Brain microvascular endothelial cell (primary cell): ENCODE data around the gene C3orf20.

Source experiments
- DNase-seq: peaks from one replicate; pipeline ENCODE4 v3.0.0-alpha.2; 2020
- H3K27ac ChIP-seq: fragments of 250-450 bp; sonication (Bioruptor Pico); 2 replicates; pipeline ENCODE4 v1.5.1; 2020; ENCODE audit warnings: mild to moderate bottlenecking, moderate library complexity
- H3K27me3 ChIP-seq: fragments of 250-450 bp; sonication (Bioruptor Pico); replicated peaks from 2 replicates; pipeline ENCODE4 v1.5.1; 2020; ENCODE audit warnings: mild to moderate bottlenecking
- H3K36me3 ChIP-seq: fragments of 250-450 bp; sonication (Bioruptor Pico); replicated peaks from 2 replicates; pipeline ENCODE4 v1.5.1; 2020; ENCODE audit warnings: mild to moderate bottlenecking
- H3K4me3 ChIP-seq: 2 replicates; pipeline ENCODE4 v1.5.1; 2011; ENCODE audit warnings: low read depth, mild to moderate bottlenecking, control low read depth, low read length, moderate library complexity
- CTCF ChIP-seq: IDR thresholded peaks from 2 replicates; pipeline ENCODE4 v1.5.1; 2011; ENCODE audit warnings: low read depth, mild to moderate bottlenecking, moderate library complexity, low read length, control low read depth, inconsistent platforms; ENCODE audit errors: missing control alignments
- in situ Hi-C: cut with HindIII; loops from 2 replicates; pipeline ENCODE4 v1.10.0; 2017; ENCODE audit warnings: low sequenced_read_pairs, low pct_ligation_motif_present

The C3orf20 gene

DNA sequence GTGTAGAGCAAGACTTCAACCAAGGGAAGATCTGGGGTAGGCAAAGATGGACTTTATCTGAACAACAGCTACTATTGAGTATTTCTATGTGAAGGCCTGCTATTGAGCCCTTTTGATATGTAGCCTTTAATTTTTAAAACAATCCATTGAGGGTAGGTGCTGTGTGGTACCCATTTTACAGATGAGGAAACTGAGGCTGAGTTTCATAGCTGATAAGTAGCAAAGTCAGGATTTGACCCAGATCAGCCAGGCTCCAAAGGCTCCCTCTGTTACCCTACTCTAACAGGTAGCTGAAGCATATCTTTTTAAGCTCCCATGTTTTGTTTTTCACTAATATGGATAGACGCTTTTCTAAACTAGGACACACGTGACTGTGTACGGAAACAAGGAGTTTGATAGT, 141.4 kb downstream of the C3orf20 start:
- no peak for DNase-seq
- no peak for TF ChIP-seq CTCF
- no peak overlapping the region for H3K27ac ChIP-seq
- no peaks in the 10 kb centered on the region for H3K36me3 ChIP-seq
- peaks cover 11% of the 10 kb centered on the region for H3K27me3 ChIP-seq
- in situ Hi-C loops: no loop called here
- no peak overlapping the region for H3K4me3 ChIP-seq

GRCh38 chr3:14818804-14819500, 144.0 kb downstream of the C3orf20 start, which contains the start of gene FGD5:
Gene FGD5, plus strand, starts transcription at chr3:14818962. Its CDS starts 110 bp downstream, at chr3:14819072.
- no peak for DNase-seq
- no peaks in the 10 kb centered on the region for H3K36me3 ChIP-seq
- in situ Hi-C loops: no loop called here
- no peak within 1 kb of the TSS for H3K4me3 ChIP-seq
- no peaks in the 10 kb centered on the region for H3K27me3 ChIP-seq
- no peak within 1 kb of the TSS for H3K27ac ChIP-seq
- TF ChIP-seq CTCF: no peak

DNA sequence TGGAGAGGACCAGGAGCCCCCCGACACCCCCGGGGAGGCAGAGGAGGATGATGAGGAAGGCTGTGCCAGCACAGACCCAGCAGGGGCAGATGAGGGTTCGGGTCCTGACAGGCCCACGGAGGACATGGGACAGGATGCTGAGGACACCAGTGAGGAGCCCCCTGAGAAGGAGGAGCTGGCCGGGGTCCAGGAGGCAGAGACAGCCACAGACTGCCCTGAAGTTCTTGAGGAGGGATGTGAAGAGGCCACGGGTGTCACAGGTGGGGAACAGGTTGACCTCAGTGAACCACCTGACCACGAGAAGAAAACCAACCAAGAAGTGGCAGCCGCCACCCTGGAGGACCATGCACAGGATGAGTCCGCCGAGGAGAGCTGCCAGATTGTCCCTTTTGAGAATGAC, 144.7 kb downstream of the C3orf20 start:
- no peaks in the 10 kb centered on the region for H3K36me3 ChIP-seq
- in situ Hi-C loops: no loop called here
- no peak for TF ChIP-seq CTCF
- H3K27ac ChIP-seq: no peak overlapping the region
- DNase-seq: no peak
- no peaks in the 10 kb centered on the region for H3K27me3 ChIP-seq
- H3K4me3 ChIP-seq: no peak overlapping the region

DNA sequence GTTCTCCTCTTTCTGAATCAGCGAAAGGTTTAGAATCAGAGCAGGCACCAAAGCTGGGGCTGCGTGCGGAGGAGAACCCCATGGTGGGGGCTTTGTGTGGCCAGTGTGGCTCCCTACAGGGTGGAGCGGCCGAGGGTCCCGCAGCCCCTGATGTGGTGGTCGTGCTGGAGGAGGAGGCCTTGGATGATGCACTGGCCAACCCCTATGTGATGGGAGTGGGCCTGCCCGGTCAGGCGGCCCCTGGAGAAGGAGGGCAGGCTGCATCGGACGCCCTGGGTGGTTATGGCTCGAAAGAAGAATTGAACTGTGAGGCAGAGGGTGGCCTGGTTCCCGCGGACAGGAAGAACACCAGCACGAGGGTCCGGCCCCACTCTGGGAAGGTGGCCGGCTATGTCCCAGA, 145.2 kb downstream of the C3orf20 start:
- H3K36me3 ChIP-seq: no peaks in the 10 kb centered on the region
- H3K4me3 ChIP-seq: no peak overlapping the region
- in situ Hi-C loops: no loop called here
- no peak overlapping the region for H3K27ac ChIP-seq
- no peaks in the 10 kb centered on the region for H3K27me3 ChIP-seq
- TF ChIP-seq CTCF: no peak
- no peak for DNase-seq

GRCh38 chr3:14821151-14821550, 146.2 kb downstream of the C3orf20 start:
- Histone ChIP-seq H3K27me3 (no peaks in the 10 kb centered on the region), H3K4me3 (no peak overlapping the region), H3K36me3 (no peaks in the 10 kb centered on the region), H3K27ac (no peak overlapping the region)
- in situ Hi-C loops: no loop called here
- no peak for TF ChIP-seq CTCF
- no peak for DNase-seq

DNA sequence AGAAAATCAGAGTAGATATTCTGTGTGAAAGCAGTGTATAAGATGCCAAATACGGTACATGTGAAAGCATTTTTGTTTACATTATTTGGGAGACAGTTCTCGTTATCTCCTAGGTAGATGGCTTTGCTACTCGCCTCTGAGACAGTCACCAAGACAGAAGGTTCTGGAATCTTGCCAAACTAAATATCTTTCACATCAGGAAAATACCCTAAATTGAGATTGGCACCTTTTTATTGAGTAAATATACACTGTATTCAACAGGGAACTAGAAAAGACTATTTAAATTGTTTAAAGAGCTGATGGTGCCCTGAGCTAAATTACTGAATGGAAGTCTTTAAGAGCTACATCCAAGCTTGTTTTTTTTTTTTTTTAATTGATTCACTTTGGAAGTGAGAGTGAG, 147.2 kb downstream of the C3orf20 start:
- in situ Hi-C loops: no loop called here
- no peak overlapping the region for H3K27ac ChIP-seq
- DNase-seq: no peak
- no peaks in the 10 kb centered on the region for H3K27me3 ChIP-seq
- TF ChIP-seq CTCF: no peak
- no peak overlapping the region for H3K4me3 ChIP-seq
- H3K36me3 ChIP-seq: no peaks in the 10 kb centered on the region
